Right lobe of liver (tissue), 4 donors: ENCODE results near the gene TF.

Experiments used
- POLR2A ChIP-seq: fragments of 450-650 bp; IDR thresholded peaks from one replicate; pipeline ENCODE4 v1.6.1; 2017; ENCODE audit warnings: antibody characterized with exemption, mild to moderate bottlenecking
- TF ChIP-seq, protein P1 (sequence below), 4 donors: fragments of 200-600 bp in 3 of 4; fragments of 450-650 bp in 1 of 4; IDR thresholded peaks; one replicate each; pipeline versions ENCODE4 v1.5.1 to v1.8.0; 2016 to 2022; ENCODE audit warnings: antibody characterized with exemption in 4 of 4, mild to moderate bottlenecking in 2 of 4
- donor health status: DM: no; HTN: no; CAD: no.
- donor health status: DM: no; HTN: no; CAD: no.
- donor health status: DM: no; HTN: yes; CAD: no.

DNA sequence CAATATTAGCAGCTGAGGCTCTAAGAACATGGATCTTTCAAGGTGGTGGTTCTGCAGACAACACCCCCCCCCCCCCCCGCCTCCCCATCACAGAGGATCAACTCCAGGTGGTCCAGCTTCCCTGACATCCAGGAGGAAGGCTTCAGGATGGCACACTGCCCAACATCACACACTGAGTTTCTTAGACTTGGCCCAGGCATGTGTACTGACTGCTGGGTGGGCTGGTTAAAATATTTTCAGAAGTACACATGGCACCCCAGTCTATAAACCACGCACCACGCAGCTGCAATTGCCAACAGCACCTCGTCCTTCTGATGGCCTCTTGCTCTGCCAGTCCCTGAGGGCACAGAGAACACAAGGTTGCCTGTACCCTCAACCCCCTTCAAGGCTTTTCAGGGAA lies 81.5 kb downstream of the TF start:
- TF ChIP-seq POLR2A: no peak
- TF ChIP-seq, protein P1, sequence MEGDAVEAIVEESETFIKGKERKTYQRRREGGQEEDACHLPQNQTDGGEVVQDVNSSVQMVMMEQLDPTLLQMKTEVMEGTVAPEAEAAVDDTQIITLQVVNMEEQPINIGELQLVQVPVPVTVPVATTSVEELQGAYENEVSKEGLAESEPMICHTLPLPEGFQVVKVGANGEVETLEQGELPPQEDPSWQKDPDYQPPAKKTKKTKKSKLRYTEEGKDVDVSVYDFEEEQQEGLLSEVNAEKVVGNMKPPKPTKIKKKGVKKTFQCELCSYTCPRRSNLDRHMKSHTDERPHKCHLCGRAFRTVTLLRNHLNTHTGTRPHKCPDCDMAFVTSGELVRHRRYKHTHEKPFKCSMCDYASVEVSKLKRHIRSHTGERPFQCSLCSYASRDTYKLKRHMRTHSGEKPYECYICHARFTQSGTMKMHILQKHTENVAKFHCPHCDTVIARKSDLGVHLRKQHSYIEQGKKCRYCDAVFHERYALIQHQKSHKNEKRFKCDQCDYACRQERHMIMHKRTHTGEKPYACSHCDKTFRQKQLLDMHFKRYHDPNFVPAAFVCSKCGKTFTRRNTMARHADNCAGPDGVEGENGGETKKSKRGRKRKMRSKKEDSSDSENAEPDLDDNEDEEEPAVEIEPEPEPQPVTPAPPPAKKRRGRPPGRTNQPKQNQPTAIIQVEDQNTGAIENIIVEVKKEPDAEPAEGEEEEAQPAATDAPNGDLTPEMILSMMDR (IDR thresholded peaks at IDR 0.05): no peak
